ENCODE measurements around the gene ASPG.

Gene ASPG

GRCh38 chr14:104093366-104094055 lies 8.0 kb downstream of the ASPG start:
- POLR2A ChIA-PET, result no interaction called here
- Histone ChIP-seq H3K36me3 (ENCODE audit: control insufficient read depth in 2 of 2, insufficient read depth in 1 of 2, low read length in 2 of 2) (no peaks in the 10 kb centered on the region), H3K27ac (ENCODE audit: extremely low read depth, low read depth, low read length) (no peak overlapping the region), H3K9me3 (ENCODE audit: control insufficient read depth, insufficient read depth, low read depth, low read length) (no peaks in the 10 kb centered on the region), H3K4me3 (ENCODE audit: low read depth, low read length) (no peak overlapping the region), H3K4me1 (ENCODE audit: control insufficient read depth, insufficient read depth, low read length) (no peaks in the 10 kb centered on the region)
- TF ChIP-seq ZSCAN23 (tag by site-specific recombination; IDR thresholded peaks at IDR 0.05) (no peak), KLF8 (tag by site-specific recombination; IDR thresholded peaks at IDR 0.05) (peak; percentile 90), ZNF48 (tag by site-specific recombination; IDR thresholded peaks at IDR 0.05) (no peak), ZNF223 (tag by site-specific recombination; IDR thresholded peaks at IDR 0.05) (no peak), ZNF184 (tag by site-specific recombination; IDR thresholded peaks at IDR 0.05) (no peak), ZNF629 (tag by site-specific recombination; IDR thresholded peaks at IDR 0.05) (no peak), KLF1 (tag by site-specific recombination; IDR thresholded peaks at IDR 0.05) (peak; percentile 96), ZNF488 (tag by site-specific recombination; IDR thresholded peaks at IDR 0.05) (no peak), TSHZ1 (tag by site-specific recombination; IDR thresholded peaks at IDR 0.05; ENCODE audit: borderline replicate concordance) (no peak), ZNF692 (tag by site-specific recombination; IDR thresholded peaks at IDR 0.05) (no peak), ZFHX2 (tag by site-specific recombination; conservative IDR thresholded peaks at IDR 0.05) (peak; percentile 94), EGR2 (tag by site-specific recombination; IDR thresholded peaks at IDR 0.05; ENCODE audit: low read depth) (peak; percentile 90), ZNF571 (tag by site-specific recombination; IDR thresholded peaks at IDR 0.05) (no peak), SP3 (tag by site-specific recombination; IDR thresholded peaks at IDR 0.05) (0 out of 2 replicates have a peak, but pooled peaks have one; percentile 38), ZBTB10 (tag by site-specific recombination; IDR thresholded peaks at IDR 0.05) (no peak), ZNF341 (tag by site-specific recombination; IDR thresholded peaks at IDR 0.05; ENCODE audit: low read depth) (peak; percentile 69; the same call in 1 of the 2 replicates), HOXC10 (CRISPR knock-in tag; IDR thresholded peaks at IDR 0.05) (no peak), KLF16 (tag by site-specific recombination; IDR thresholded peaks at IDR 0.05) (no peak), ZBTB17 (tag by site-specific recombination; IDR thresholded peaks at IDR 0.05) (peak; percentile 44; the same call in 1 of the 2 replicates), ZIC2 (tag by site-specific recombination; IDR thresholded peaks at IDR 0.05) (peak; percentile 33; the same call in 1 of the 2 replicates), ZNF677 (tag by site-specific recombination; IDR thresholded peaks at IDR 0.05) (no peak), KLF9 (tag by site-specific recombination; IDR thresholded peaks at IDR 0.05; ENCODE audit: low read depth) (peak; percentile 66; the same call in 1 of the 2 replicates), ZNF837 (tag by site-specific recombination; IDR thresholded peaks at IDR 0.05) (no peak), OVOL3 (tag by site-specific recombination; IDR thresholded peaks at IDR 0.05) (no peak), ZNF549 (tag by site-specific recombination; IDR thresholded peaks at IDR 0.05) (no peak), ZNF394 (tag by site-specific recombination; IDR thresholded peaks at IDR 0.05; ENCODE audit: borderline replicate concordance) (no peak), ZNF664 (tag by site-specific recombination; IDR thresholded peaks at IDR 0.05) (no peak), ZNF600 (tag by site-specific recombination; IDR thresholded peaks at IDR 0.05) (peak; percentile 59; the same call in 1 of the 2 replicates)
- CTCF ChIA-PET, result interaction anchor here (0.5 to 3.0 kb wide), 19 partner anchors 7 to 547 kb away, joined by 3 to 20 read pairs (median 4); partner anchors contain the start of gene ASPG

All from HEK293 (cell line).